ENCODE measurements around the gene EIF5B.
A peak's percentile ranks its signal among the peaks of the same experiment; 100 is the strongest.
"Not testable (repeated sequence)": the region's sequence is repeated elsewhere in the genome, so short reads cannot be mapped to it uniquely, and the experiment has no call there.

The EIF5B gene

GRCh38 chr2:99337113-99338028 lies at the start of gene EIF5B:
Gene EIF5B, plus strand, starts transcription at chr2:99337389. Its CDS starts 166 bp downstream, at chr2:99337555.
- peak; percentile 82 for TF ChIP-seq CTCF (IDR thresholded peaks at IDR 0.05; ENCODE audit: borderline replicate concordance, insufficient read depth, low read depth, low read length)
- peak within 1 kb of the TSS; percentile 81 for H3K4me3 ChIP-seq (ENCODE audit: low read depth, low read length)

DNA sequence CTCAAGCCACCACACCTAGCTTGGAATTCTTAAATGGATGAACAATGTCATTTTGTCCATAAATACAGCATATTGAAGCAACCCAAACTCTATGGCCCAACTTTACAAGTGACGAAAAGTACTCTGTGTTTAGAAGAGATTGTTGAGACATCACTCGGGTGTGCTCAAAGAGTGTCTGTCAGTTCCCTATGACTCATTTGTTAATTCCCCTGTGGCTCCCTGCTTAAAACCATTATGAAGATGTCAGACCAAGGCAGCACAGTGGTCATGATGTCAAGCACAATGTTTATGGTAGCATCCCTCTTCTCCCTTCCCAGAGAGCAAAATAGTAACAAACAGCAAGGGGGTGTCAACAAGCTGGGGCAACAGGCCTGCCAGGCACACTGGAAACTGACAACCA lies 39.2 kb upstream of the EIF5B start:
- no peak for TF ChIP-seq CTCF (IDR thresholded peaks at IDR 0.05; ENCODE audit: borderline replicate concordance, insufficient read depth, low read depth, low read length)
- no peak overlapping the region for H3K4me3 ChIP-seq (ENCODE audit: low read depth, low read length)

- no peak for TF ChIP-seq CTCF (IDR thresholded peaks at IDR 0.05; ENCODE audit: borderline replicate concordance, insufficient read depth, low read depth, low read length)
- H3K4me3 ChIP-seq (ENCODE audit: low read depth, low read length) = no peak overlapping the region
Measured at GRCh38 chr2:99299580-99299979, 37.6 kb upstream of the EIF5B start.

- H3K4me3 ChIP-seq (ENCODE audit: low read depth, low read length) = not testable (repeated sequence)
Measured at GRCh38 chr2:99301097-99301496, 36.1 kb upstream of the EIF5B start, which contains the start of gene LYG1. Gene LYG1, minus strand, starts transcription at chr2:99301197. Its CDS starts 5,527 bp downstream, at chr2:99295670.

GRCh38 chr2:99317161-99317872 lies 19.9 kb upstream of the EIF5B start:
- no peak overlapping the region for H3K4me3 ChIP-seq (ENCODE audit: low read depth, low read length)
- TF ChIP-seq CTCF (IDR thresholded peaks at IDR 0.05; ENCODE audit: borderline replicate concordance, insufficient read depth, low read depth, low read length) = no peak

- H3K4me3 ChIP-seq (ENCODE audit: low read depth, low read length) = not testable (repeated sequence)
Measured at GRCh38 chr2:99317873-99318200, 19.4 kb upstream of the EIF5B start.

DNA sequence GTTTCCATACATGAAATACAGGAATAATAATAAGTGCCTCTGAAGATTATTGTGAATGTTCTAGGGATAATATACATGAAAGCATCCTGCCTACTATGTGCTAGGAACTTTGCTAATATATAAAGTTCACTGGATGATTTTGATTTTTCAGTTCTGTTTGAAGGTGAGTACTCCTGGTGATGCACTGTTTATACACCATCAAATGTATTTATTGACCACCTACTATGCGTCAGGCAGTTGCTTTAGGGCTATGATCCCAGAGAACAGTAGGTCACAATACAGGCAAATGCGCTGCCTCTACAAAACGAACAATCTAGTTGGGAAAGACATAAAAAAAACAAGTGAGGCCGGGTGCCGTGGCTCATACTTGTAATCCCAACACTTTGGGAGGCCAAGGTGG lies 11.8 kb upstream of the EIF5B start:
- TF ChIP-seq CTCF (IDR thresholded peaks at IDR 0.05; ENCODE audit: borderline replicate concordance, insufficient read depth, low read depth, low read length) = no peak
- no peak overlapping the region for H3K4me3 ChIP-seq (ENCODE audit: low read depth, low read length)

Data from GM12875 (cell line).